ENCODE data around the gene TMEM81.

TMEM81 gene

DNA sequence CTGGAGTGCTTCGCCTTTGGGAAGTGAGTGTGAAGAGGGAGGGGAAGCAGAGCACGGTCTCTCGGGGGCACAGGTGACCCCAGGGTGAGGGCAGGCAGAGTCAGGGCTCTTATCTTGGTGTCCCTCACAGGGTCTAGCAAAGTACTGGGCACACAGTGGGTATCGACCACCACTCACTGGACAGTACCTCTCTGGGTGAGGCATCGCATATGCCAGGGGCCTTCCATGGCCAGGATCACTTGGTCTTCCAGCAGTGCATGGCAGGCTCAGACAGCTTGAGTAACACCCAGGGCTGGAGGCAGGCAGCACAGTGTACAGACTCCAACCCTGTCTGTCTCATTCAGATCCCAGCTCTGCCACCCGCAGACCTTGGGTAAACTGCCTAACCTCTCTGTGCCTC, 24.6 kb downstream of the TMEM81 start:
- no peak for DNase-seq (ENCODE audit: low spot score)

DNA sequence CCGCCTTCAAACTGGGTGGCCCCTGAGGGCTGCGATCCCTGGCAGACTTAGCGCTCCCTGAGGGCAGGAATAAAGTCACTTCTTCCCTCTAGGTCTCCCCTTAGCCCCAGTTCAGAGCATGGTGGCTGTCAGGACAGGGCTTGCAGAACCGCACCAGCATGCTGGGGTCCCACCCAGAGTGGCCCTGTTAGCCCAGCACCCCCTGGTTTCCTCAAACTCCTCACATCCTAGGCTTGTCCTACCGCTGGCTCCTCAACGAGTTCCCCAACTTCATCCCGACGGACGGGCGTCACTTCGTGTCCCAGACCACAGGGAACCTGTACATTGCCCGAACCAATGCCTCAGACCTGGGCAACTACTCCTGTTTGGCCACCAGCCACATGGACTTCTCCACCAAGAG, 25.4 kb downstream of the TMEM81 start:
- no peak for DNase-seq (ENCODE audit: low spot score)

DNA sequence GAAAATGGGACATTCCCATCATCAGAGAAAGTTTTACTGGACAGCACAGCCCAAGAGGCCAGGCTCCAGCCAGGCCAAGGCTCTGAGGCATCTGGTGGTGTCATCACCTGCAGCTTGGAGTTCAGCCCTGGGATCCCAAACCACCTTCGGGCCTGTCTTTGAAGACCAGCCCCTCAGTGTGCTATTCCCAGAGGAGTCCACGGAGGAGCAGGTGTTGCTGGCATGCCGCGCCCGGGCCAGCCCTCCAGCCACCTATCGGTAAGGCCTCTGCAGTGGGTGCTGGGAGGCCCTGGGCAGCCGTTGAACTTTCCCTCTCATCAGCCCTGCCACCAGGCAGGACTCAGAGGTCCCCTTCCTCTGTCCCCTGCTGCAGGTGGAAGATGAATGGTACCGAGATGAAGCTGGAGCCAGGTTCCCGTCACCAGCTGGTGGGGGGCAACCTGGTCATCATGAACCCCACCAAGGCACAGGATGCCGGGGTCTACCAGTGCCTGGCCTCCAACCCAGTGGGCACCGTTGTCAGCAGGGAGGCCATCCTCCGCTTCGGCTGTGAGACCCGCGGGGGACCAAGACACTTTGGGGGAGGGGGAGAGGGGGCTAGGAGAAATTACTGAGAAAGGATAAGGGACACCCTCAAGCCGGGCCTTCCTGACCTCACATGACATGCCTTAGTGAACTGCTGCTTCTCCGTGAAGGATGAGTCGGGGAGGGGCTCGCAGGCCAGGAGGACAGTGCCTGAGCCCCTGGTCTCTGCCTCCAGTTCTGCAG, 26.3 kb downstream of the TMEM81 start:
- DNase-seq (ENCODE audit: low spot score) = no peak

DNA sequence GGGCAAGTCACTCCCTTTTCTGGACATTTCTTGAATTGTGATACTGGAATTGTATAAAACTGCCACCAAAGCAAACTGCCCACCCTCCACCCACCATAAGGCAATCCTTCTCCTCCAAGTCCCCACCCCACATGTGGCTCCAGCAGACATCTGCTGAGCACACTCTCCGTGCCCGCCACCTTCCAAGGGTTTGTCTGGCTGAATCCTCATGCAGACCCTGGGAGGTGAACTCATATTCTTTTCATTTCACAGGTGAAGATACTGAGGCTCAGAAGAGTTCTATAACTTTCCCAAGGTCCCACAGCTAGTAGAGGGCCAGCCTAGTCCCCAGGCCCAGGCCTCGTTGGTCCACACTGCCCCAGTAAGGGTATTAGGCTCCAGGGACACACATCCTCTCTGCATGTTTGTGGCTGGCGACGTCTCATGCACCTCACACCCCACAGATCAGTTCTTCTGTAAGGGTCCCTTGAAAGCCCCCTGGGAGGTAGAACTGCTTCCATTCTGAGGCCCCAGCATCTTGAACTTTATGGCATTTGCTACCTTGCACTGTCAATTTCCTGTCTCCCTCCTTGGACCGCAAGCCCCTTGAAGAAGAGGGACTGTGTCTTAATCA, 27.2 kb downstream of the TMEM81 start:
- DNase-seq (ENCODE audit: low spot score) = no peak

DNA sequence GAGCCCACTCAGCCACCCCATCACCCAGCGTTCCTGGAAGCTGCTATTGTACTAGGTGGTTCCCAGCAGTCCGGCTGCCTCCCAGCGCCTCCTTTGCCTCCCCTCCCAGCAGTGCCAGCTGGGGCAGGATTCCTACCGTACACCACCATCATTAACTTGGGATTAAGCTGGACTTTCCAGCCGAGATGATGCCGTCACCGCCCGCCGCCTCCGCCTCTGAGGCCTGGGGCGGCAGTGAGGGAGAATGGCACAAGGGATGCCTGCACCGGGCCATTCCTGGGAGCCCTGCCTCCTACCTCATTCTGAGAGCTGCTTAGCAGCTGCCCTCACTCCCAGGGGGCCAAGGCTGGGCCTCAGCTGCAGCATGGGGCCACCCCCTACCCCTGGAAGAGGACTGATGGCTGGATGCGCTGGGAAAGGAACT, 28.1 kb downstream of the TMEM81 start:
- no peak for DNase-seq (ENCODE audit: low spot score)

DNA sequence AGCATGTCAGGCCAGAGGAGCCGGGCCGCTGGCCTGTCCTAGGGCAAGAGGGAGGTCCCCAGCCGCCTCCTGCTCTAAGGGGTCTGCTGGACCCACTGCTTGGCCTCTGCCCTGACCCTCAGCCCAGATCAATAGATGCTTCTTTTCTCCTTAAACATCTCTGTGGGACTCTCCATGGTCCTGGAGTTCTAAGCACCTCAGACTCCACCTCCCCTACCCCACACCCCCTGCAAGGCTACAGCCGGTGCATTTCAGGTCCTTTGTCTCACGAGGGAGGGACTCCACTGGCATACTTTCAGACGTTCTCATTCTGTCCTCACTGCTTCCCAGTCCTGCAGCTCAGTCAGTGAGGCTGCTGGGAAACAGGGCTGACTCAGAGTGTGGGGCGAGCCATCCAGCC, 30.2 kb downstream of the TMEM81 start:
- no peak for DNase-seq (ENCODE audit: low spot score)

DNA sequence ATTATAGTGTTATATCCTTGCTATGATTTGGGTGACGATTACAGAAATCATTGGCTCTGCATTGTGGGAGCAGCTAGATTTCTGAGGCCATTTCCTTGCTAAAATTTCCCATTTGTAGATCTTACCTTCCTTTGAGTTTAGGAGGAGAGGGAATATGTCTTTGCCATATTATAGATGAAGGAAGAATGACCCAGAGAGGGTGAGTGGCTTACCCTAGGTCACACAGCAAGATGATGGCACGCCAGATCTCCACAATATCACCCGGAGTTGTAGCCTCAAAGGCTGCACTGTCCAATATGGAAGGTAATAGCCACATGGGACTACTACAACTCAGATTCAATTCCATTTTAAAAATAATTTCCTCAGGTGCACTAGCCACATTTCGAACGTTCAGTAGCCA, 31.0 kb downstream of the TMEM81 start:
- DNase-seq (ENCODE audit: low spot score) = no peak

DNA sequence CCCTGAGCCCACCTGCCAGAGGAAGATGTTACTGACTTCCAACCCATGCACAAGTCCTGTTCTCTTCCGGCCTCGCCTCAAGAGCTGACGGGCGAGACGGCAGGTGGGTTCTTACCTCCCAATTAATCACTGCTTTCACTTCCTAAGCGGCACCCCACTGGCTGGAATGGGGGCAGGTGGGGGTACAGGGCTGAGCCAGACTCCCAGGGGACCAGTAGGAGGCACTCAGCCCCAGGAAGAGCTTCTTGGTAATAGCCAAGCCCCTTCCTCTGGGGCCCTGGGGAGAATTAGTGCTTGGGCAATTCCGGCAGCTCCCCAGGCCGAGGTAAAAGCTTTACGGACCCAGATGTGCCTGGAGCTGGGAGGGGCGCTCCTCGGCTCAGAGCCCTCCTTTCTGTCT, 31.6 kb downstream of the TMEM81 start:
- no peak for DNase-seq (ENCODE audit: low spot score)

DNA sequence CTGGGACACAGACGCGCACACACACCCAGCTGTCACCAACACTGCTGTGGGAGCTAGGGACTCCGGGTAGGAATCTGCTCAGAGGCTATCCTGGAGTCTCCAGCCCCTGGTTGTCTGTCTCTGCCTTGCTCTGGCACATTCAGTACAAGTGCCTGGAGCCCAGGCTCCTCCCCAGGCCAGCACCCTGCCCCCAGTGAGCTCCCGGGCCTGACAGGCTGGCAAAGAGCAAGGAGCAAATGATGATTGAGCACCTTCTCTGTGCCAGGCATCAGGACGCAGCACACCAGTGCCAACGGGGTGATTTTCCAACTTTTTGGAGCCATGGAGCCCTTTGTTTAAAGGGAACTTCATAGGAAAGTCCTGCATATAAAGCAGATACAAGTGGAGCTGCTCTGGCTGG, 34.8 kb downstream of the TMEM81 start:
- DNase-seq (ENCODE audit: low spot score) = no peak

DNA sequence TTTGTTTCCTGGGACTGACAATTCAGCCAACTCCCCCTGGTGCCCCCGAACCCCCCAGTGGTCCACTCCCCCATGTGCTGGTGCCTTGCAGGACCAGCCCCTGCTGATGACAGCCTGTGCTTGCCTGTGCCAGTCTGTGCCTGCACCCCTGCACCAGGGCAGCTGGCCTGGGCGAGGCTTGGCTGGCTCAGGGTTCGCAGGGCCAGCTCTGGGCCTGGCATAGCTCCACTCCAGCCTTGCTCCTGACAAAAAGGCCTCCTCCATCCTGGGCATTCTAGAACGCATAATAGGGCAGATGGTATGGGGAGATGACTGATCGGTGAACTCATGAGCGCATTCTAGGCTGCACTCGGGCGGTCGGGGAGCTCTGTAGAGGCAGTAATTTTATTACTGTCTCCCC, 35.9 kb downstream of the TMEM81 start:
- no peak for DNase-seq (ENCODE audit: low spot score)

DNA sequence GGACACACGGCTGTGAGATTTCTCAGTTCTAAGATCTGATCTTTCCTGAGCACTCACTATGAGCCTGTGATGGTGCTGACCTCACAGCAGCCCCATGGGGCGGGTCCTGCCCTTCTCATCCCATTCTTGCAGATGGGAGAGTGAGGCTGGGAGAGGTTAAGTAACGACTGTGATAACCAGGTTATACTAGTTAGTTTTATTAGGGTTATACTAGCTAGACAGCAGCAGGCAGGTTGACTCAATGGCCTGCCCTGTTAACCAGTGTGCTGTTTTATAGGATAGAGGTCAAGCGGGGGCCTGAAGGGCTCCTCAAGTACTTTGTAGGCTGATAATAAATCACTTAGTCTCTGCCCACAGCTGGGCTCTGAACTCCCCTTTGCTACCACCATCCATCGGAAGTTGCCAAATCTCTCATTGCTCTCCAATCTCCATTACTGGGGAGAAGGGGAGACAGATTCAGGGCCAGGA, 36.5 kb downstream of the TMEM81 start:
- no peak for DNase-seq (ENCODE audit: low spot score)

DNA sequence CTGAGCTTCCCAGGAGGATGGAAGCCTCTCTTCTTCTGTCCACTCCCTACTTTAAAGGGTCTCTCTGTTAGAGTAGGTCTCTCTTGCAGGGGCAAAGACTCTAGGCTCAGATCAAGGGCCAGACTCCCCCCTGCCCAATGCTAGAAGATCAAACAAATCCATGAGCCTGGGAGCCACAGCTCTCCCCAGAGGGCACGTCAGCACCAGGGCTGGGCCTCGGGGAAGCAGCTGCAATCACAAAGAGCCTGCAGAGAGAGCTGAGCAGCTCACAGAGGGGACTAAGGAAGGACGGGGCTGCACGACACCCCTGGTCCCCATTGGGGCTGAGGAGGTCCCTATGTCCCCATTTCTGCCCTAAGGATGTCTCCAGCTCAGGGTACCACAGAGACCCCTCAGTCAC, 37.4 kb downstream of the TMEM81 start:
- DNase-seq (ENCODE audit: low spot score) = no peak

DNA sequence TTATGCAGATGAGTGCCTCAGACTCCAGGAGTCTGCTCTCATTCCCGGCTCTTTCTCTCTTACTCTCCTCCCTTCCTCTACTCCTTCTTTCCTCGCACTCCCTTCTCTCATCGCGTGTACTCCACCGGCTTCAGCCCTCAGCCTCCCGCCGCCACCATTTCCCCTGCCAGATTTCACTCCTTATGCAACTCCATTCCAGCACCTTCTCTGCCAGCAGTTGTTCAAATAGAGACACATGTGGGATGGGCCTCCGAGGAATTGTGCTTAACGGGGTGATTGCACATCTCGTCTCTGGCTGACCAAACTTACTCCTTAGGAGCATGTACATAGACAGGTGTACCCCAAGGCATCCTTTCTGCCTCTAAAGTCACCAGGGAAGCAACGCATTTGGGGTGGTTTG, 39.1 kb downstream of the TMEM81 start:
- DNase-seq (ENCODE audit: low spot score) = no peak

DNA sequence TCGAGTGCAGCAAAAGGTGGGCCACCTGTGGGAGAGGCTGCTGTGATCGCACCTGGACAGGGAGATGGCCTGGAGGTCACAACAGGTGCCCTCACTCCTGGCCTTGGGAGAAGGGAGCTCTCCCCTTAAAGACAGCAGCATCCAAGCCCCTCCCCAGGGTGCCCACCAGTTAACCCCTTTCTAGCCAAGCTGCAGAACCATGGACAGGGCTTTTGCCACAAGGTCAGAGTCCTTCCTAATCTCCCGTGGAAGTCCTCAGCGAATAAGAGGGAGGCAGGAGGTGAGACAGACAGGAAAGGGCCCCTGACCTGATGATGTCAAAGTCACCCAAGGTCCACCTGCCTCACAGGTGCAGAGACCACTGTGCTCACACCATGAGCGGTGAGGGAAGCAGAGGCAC, 39.5 kb downstream of the TMEM81 start:
- DNase-seq (ENCODE audit: low spot score) = no peak

DNA sequence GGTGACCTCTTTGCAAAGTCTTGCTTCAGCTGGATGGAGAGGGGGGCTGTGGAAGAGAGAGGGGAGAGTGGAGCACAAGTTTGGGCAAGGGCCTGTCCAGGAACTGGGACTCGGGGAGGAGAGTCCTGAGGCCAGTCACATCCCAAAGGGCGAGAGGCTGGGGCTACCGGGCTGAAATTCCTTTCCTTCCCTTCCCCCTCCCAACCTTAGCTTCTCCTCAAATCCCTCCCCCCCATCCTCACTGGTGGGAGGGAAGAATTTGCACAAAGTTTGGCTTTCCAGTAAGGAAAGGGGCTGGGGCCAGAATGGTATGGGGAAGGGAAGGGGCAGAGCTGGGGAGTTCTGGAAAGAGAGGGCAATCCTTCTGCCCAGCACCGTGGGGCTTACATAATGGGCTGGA, 40.4 kb downstream of the TMEM81 start:
- DNase-seq (ENCODE audit: low spot score) = no peak

DNA sequence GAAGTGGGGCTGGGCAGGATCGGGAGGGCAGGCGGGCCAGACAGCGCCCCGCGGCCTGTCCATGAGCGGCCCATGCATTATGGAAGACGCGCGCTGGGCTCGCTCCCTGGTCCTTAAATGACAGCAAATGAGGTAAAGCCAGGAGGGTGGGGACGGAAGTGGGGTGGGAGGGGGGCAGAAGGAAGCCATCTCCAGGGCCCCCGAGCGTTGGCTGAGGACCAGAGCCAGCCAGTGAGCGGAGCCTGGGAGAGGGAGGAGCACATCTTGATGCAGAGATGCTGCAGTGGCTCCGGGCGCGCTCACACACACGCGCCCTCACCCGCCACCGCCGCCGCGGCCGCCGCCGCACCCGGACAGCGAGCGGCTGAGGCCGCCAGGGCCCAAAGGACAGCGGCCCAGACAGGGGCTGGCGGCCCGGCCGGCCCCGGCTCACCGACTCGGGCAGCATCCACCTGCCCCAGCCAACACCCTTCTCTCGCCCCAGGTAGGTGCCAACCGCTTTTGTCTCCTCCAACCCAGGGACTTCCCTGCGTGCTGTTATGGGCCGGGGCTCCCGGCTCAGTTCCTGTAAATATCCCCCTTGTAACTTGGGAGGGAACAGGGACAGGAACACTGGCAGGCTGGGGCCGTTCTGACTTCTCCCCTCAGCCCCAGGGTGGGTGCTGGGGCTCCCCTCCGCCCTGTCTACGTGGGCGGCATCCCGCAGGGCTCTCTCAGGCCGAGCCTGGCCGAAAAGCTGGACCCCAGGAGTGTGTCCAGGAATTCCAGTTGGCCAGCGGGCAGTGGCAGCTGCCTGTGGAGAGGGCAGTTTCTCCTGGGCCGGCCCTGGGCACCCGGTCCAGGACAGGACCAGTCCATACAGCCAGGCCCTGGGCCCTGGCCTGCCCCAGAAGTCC, 41.1 kb downstream of the TMEM81 start, which contains the start of gene CNTN2:
CNTN2 (plus strand) TSS at position 302 of the 896 bp plus-strand sequence. CDS start 9,974 bp downstream, outside the sequence.
- no peak for DNase-seq (ENCODE audit: low spot score)

DNA sequence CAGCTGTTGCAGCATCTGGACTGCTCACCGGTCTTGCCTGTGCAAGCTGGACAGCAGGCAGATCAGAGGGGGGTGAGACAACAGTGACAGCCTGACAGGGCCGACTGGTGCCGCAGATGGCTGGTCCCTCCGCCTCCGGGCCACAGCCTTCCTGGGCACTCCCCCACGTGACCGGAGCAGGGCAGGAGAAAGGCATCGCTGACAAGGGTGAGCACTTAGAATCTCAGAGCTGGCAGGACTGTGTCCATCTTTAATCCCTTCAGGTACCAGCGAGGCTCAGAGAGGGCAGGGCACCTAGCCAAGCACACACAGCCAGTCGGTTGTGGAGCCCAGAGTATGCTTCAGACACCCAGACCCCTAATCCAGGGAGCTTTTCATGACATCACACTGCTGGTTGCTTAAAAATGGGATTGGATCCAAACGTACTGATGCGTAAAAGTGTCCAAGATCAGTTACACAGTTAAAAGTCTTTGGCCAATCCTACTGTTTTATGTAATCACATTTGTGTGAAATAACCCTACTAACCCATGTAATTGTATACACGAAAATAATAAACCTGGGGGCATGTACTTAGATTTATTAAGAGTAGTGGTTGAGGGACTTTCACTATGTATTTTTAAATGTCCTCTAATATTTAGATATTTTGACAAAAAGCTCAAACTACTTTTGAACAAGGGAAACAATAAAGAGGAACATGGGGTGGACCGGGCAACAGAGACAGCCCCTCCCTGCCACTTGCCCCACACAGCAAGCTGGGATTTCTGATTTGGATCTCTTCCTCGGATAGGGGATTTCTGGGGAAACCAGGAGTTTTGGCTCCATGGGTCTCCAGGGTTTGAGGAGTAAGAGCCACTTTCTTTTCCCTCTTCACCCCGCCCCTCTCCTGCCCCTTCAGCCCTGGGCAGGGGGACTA, 42.0 kb downstream of the TMEM81 start:
- DNase-seq (ENCODE audit: low spot score) = no peak

DNA sequence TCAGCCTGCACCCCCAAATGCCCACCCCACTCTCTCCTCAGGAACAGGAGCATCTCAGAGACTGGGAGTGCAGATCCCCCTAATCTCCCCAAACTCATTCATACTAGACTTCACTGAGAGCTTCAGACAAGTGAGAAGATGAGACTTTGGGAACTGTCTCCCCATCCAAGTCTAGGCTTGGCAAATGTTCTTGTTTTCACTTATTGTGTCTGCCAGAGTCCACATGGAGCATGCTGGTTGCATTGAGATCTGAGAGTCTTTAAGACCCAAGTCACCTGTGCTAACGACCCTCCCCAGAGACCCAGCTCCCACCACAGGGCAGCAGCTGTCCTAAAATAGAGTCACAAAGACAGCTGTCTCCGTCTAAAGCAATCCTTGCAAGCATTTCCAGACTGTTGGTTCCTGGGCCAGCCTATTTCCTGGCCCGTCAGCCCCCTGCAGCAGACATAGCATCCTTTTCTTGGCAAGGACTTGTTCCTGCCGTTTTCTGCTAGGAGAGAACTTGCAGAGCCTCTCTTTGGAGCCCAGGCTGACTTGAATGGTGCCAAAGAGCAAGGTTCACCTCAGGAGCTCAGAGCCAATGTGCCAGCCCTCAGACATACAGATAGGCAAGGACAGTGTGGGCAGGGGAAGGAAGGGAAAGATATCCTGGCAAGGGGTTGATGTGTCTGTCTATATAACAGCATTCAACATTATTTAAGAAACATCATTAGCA, 43.1 kb downstream of the TMEM81 start:
- no peak for DNase-seq (ENCODE audit: low spot score)

DNA sequence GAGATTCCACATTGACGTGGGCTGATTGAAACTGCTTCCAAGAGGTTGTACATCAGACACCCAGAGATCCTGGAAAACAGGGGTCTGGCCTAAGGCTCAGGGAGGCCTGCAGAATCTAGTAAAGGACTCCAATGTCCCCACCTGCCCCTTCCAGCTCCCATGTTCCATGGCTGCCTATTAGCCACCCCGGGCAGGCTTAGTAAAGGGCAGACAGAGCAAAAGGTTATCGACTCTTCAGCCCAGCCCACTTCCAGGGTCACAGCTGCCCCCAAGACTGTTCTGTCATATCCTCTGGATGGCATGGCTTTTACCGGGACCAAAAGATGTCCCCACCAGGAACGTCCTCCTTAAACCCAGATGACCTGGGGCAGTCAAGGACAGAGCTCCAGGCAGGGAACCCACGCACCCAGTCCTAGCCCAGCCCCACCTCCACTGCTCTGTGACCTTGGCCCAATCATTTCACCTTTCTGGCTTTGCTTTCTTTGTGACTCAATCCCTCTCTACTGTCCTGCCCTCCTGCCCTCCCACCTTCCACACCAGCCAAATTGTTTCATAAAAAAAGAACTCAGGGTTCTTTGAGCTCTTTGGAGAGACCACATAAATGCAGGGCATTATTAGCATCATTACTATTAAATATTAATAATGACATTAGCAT, 46.0 kb downstream of the TMEM81 start:
- no peak for DNase-seq (ENCODE audit: low spot score)

DNA sequence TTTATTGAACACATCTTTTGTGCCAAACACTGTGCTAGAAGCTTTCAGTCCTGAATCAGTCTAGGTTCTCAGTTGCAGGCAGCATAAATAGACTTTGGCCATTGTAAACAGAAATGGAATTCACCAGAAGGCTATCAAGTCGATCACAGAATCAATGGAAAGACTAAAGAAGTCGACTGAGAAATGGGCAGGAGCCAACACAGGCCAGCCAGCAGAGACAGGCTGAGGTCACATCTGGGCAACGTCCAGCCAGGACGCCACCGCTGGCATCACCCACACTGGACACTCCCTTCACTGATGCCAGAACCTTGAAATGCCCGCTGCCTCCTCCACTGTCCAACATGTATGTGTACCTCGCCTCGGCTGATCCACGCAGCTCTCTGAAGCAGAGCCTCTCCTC, 46.7 kb downstream of the TMEM81 start:
- no peak for DNase-seq (ENCODE audit: low spot score)
